ENCODE data around the gene ABCG2. TPM values are rescaled to one million over a fixed set of nuclear protein-coding genes. Genes with fewer than 3 reads are reported as not detected.
"Not testable (repeated sequence)": the region's sequence is repeated elsewhere in the genome, so short reads cannot be mapped to it uniquely, and the experiment has no call there.

The ABCG2 gene
- total RNA-seq, 1 donor from 2014 or later: 21.5 TPM

DNA sequence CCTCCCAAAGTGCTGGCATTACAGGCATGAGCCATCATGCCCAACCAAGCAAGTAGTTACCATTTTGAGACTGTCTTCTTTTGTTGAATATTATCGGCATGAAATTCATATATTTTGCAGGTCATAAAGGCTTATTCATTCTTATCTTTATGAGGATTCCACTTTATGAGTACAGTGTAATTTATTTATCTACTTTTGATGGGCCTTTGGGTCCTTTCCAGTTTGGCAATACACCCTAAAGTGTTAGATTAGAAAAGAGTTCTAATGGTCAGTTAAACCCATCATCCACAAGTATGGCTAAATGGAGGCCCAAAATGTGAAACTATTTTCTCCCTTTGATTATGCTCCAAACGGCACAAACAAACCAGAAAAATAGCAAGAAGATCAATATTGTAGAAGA lies 10.9 kb upstream of the ABCG2 start:
- H3K4me1 Mint-ChIP-seq (ENCODE audit: unreplicated experiment): peaks cover 5% of the 10 kb centered on the region
- H3K4me3 Mint-ChIP-seq: no peak overlapping the region
- H3K27ac Mint-ChIP-seq: no peak overlapping the region
- TF ChIP-seq, protein P1, sequence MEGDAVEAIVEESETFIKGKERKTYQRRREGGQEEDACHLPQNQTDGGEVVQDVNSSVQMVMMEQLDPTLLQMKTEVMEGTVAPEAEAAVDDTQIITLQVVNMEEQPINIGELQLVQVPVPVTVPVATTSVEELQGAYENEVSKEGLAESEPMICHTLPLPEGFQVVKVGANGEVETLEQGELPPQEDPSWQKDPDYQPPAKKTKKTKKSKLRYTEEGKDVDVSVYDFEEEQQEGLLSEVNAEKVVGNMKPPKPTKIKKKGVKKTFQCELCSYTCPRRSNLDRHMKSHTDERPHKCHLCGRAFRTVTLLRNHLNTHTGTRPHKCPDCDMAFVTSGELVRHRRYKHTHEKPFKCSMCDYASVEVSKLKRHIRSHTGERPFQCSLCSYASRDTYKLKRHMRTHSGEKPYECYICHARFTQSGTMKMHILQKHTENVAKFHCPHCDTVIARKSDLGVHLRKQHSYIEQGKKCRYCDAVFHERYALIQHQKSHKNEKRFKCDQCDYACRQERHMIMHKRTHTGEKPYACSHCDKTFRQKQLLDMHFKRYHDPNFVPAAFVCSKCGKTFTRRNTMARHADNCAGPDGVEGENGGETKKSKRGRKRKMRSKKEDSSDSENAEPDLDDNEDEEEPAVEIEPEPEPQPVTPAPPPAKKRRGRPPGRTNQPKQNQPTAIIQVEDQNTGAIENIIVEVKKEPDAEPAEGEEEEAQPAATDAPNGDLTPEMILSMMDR (conservative IDR thresholded peaks at IDR 0.05): no peak
- no peaks in the 10 kb centered on the region for H3K27me3 Mint-ChIP-seq
- H3K9me3 Mint-ChIP-seq: no peaks in the 10 kb centered on the region
- no peaks in the 10 kb centered on the region for H3K36me3 Mint-ChIP-seq
- DNase-seq (ENCODE audit: extremely low spot score, unreplicated experiment): no peak

DNA sequence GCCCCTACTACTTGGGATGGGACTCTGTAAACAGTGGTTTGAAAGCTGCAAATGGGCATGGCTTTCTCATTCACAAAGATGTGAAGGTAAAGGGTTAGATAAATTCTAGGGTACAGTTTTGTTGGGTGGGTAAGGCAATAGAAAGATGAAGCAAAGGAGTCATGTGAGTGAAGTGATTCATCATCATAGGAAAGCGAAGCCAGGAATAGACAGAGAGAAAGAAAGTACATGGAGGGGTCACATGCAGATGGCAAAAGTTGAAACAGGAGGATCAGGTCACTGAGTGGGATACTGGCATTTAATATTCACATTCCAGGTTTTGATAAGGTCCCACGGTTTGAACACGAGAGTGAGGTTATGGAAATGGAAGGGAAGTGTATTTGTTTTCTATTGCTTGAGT lies 8.2 kb upstream of the ABCG2 start:
- TF ChIP-seq, protein P1 (conservative IDR thresholded peaks at IDR 0.05): no peak
- H3K27me3 Mint-ChIP-seq: no peaks in the 10 kb centered on the region
- H3K36me3 Mint-ChIP-seq: no peaks in the 10 kb centered on the region
- H3K27ac Mint-ChIP-seq: no peak overlapping the region
- peaks cover 13% of the 10 kb centered on the region for H3K4me1 Mint-ChIP-seq (ENCODE audit: unreplicated experiment)
- no peaks in the 10 kb centered on the region for H3K9me3 Mint-ChIP-seq
- H3K4me3 Mint-ChIP-seq: no peak overlapping the region
- no peak for DNase-seq (ENCODE audit: extremely low spot score, unreplicated experiment)

DNA sequence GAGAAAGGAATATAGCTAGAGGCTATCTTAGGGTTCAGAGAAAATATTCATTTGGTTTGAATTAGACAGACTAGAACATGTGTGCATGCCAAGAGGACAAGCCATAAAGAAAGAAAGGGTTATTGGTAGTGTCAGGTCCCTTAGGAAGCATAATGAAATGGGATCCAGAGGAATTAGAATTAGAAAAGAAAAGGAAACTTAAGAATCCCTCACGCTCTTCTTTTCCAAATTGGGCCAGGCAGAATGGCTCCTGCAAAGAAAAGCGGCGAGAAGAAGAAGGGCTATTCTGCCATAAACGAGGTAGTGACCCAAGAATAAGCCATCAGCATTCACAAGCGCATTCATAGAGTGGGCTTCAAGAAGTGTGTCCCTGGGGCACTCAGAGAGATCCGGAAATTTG lies 4.9 kb upstream of the ABCG2 start:
- Mint-ChIP-seq H3K4me3 (peak overlapping the region; percentile 13), H3K36me3 (no peaks in the 10 kb centered on the region), H3K9me3 (no peaks in the 10 kb centered on the region), H3K27ac (no peak overlapping the region), H3K4me1 (ENCODE audit: unreplicated experiment) (peaks cover 20% of the 10 kb centered on the region), H3K27me3 (peaks cover 7% of the 10 kb centered on the region)
- TF ChIP-seq, protein P1 (conservative IDR thresholded peaks at IDR 0.05): no peak
- DNase-seq (ENCODE audit: extremely low spot score, unreplicated experiment): no peak

DNA sequence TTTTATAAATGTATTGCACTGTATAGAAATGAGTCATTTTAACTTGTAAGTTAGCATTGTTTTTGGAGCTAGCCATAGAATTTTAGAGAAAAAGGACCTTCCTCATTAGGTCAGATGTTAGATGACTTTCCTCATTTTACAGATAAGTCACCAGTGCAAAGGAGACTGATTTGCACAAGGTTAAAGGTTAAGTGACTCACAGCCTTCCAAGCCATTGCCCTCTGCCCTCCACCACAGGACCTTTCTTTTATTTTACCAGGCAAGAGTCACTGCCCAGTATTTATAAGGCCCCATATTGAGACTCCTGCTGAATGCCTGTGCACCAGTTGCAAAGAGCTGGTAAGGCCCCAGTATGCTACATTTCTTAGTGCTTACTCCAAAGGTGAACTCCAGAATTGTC lies 4.2 kb upstream of the ABCG2 start:
- Mint-ChIP-seq H3K9me3 (no peaks in the 10 kb centered on the region), H3K4me3 (no peak overlapping the region), H3K36me3 (no peaks in the 10 kb centered on the region), H3K4me1 (ENCODE audit: unreplicated experiment) (peaks cover 24% of the 10 kb centered on the region), H3K27ac (no peak overlapping the region), H3K27me3 (peaks cover 14% of the 10 kb centered on the region)
- no peak for DNase-seq (ENCODE audit: extremely low spot score, unreplicated experiment)
- TF ChIP-seq, protein P1 (conservative IDR thresholded peaks at IDR 0.05): no peak

DNA sequence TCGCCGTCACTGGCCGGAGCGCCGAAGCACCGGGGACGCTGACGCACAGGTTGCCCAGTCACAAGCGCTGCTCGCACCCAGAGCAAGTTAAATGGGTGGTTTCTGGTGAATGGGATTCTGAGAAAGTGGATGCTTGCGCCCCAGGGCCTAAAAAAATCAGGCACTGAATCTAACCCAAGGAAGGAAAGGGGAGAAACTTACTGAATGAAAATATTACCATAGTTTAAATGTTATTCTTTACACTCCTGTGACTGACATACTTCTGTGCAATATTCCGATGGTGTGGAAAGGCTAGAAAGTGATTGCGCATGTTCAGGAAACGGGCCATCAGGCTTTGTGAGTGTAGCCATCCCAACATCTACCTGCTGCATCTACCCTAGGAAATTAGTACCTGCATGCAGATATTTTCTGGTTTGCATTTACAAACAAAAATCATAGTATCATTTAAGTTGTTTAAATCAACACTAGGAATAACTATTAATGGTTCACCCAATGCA lies 838 bp upstream of the ABCG2 start:
- H3K9me3 Mint-ChIP-seq: no peaks in the 10 kb centered on the region
- peaks cover 21% of the 10 kb centered on the region for H3K27me3 Mint-ChIP-seq
- peak overlapping the region; percentile 86 for H3K27ac Mint-ChIP-seq
- no peak for DNase-seq (ENCODE audit: extremely low spot score, unreplicated experiment)
- peaks cover 24% of the 10 kb centered on the region for H3K4me1 Mint-ChIP-seq (ENCODE audit: unreplicated experiment)
- peak overlapping the region; percentile 88 for H3K4me3 Mint-ChIP-seq
- H3K36me3 Mint-ChIP-seq: no peaks in the 10 kb centered on the region
- TF ChIP-seq, protein P1 (conservative IDR thresholded peaks at IDR 0.05): no peak

DNA sequence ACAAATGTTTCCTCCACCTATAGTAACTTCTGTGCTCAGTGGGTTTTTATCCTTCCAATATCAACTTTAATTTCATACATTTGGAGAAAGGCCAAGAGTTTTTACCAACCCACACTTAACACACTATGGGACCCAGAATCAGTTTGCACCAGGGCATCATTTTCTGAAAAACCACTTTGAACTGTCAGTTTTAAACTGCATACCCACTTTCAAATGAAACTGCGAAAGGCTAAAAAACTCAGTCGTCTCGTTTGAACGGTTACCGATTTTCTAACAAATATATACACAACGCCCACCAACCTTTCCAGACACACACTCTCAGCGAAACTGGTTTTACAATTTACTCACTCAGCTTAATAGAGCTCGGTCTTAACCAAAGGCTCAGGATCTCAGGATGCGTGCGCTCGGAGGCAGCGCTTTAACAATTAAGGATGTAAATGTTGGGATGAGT lies 376 bp downstream of the ABCG2 start:
- Mint-ChIP-seq H3K9me3 (no peaks in the 10 kb centered on the region), H3K36me3 (no peaks in the 10 kb centered on the region), H3K27me3 (peaks cover 21% of the 10 kb centered on the region), H3K27ac (no peak overlapping the region), H3K4me1 (ENCODE audit: unreplicated experiment) (peaks cover 18% of the 10 kb centered on the region), H3K4me3 (peak overlapping the region; percentile 84)
- TF ChIP-seq, protein P1 (conservative IDR thresholded peaks at IDR 0.05): no peak
- DNase-seq (ENCODE audit: extremely low spot score, unreplicated experiment): no peak

DNA sequence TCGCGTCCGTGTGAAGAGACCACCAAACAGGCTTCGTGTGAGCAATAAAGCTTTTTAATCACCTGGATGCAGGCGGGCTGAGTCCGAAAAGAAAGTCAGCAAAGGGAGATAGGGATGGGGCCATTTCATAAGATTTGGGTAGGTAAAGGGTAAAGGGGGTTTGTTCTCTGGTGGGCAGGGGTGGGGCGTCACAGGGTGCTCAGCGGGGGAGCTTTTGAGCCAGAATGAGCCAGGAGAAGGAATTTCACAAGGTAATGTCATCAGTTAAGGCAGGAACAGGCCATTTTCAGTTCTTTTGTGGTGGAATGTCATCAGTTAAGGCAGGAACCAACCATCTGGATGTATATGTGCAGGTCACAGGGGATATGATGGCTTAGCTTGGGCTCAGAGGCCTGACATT lies 6.1 kb downstream of the ABCG2 start:
- peak overlapping the region; percentile 0 for H3K4me3 Mint-ChIP-seq
- not testable (repeated sequence) for H3K9me3 Mint-ChIP-seq; DNase-seq (ENCODE audit: extremely low spot score, unreplicated experiment); H3K27ac Mint-ChIP-seq; H3K27me3 Mint-ChIP-seq; H3K4me1 Mint-ChIP-seq (ENCODE audit: unreplicated experiment); H3K36me3 Mint-ChIP-seq

All from type B pancreatic cell (in vitro differentiated cells).